HL-60 (cell line): Measurements from ENCODE around the gene DPEP2.
"Not testable (repeated sequence)": the region's sequence is repeated elsewhere in the genome, so short reads cannot be mapped to it uniquely, and the experiment has no call there.

Experiments
- DNase-seq, 2 experiments: peaks; one replicate each; pipeline ENCODE4 v3.0.0-alpha.2; 2010 to 2020; ENCODE audit warnings: low read depth in 1 of 2, low spot score in 1 of 2
- H3K27ac ChIP-seq: fragments of 250-450 bp; sonication (Bioruptor Pico); replicated peaks from 2 replicates; pipeline ENCODE4 v1.5.1; 2020; ENCODE audit warnings: mild to moderate bottlenecking, moderate library complexity
- H3K27me3 ChIP-seq: fragments of 250-450 bp; sonication (Bioruptor Pico); 2 replicates; pipeline ENCODE4 v1.5.1; 2021; ENCODE audit warnings: mild to moderate bottlenecking, moderate library complexity; ENCODE audit not compliant: insufficient read depth, poor library complexity, severe bottlenecking
- H3K4me3 ChIP-seq: replicated peaks from 2 replicates; pipeline ENCODE4 v1.5.1; 2011; ENCODE audit warnings: mild to moderate bottlenecking, control low read depth, low read length; ENCODE audit not compliant: insufficient read depth
- CTCF ChIP-seq: IDR thresholded peaks from one replicate; pipeline ENCODE4 v1.5.1; 2011; ENCODE audit warnings: low read length, control low read depth, inconsistent platforms; ENCODE audit not compliant: insufficient read depth
- GABPA ChIP-seq: IDR thresholded peaks from 2 replicates; pipeline ENCODE4 v1.6.1; 2012; ENCODE audit warnings: low read depth
- POLR2AphosphoS5 ChIP-seq: IDR thresholded peaks from 2 replicates; pipeline ENCODE4 v1.6.1; 2012; ENCODE audit warnings: low read depth
- REST ChIP-seq: IDR thresholded peaks from 2 replicates; pipeline ENCODE4 v1.6.1; 2012; ENCODE audit warnings: low read depth; ENCODE audit not compliant: insufficient replicate concordance
- SPI1 ChIP-seq: IDR thresholded peaks from 2 replicates; pipeline ENCODE4 v1.6.1; 2012; ENCODE audit warnings: low read depth, mild to moderate bottlenecking, borderline replicate concordance

The DPEP2 gene

GRCh38 chr16:68015681-68016080 is 16.4 kb upstream of the DPEP2 start, which contains the start of gene DPEP2NB:
DPEP2NB (minus strand) TSS chr16:68015911; CDS start chr16:68015770, 141 bp downstream.
- no peak within 1 kb of the TSS for H3K4me3 ChIP-seq
- no peak within 1 kb of the TSS for H3K27ac ChIP-seq
- TF ChIP-seq CTCF (no peak), REST (no peak)
- DNase-seq: no peak
- H3K27me3 ChIP-seq: no peaks in the 10 kb centered on the region

GRCh38 chr16:68013440-68013839 is 14.2 kb upstream of the DPEP2 start:
- H3K27me3 ChIP-seq: no peaks in the 10 kb centered on the region
- no peak overlapping the region for H3K4me3 ChIP-seq
- peak; percentile 68 to 85 for DNase-seq
- TF ChIP-seq SPI1 (no peak), CTCF (no peak), POLR2AphosphoS5 (0 out of 2 replicates have a peak, but pooled peaks have one; percentile 43), REST (no peak), GABPA (peak; percentile 43; the same call in 1 of the 2 replicates)
- H3K27ac ChIP-seq: peak overlapping the region; percentile 77

- H3K4me3 ChIP-seq, H3K27ac ChIP-seq, H3K27me3 ChIP-seq, DNase-seq: not testable (repeated sequence)
These were observed 10.6 kb upstream of the DPEP2 start for GRCh38 chr16:68009872-68010271.

GRCh38 chr16:68009157-68009735 is 10.0 kb upstream of the DPEP2 start:
- TF ChIP-seq REST (no peak), GABPA (no peak), SPI1 (no peak), POLR2AphosphoS5 (no peak), CTCF (no peak)
- no peak for DNase-seq
- Histone ChIP-seq H3K27ac (no peak overlapping the region), H3K27me3 (no peaks in the 10 kb centered on the region), H3K4me3 (no peak overlapping the region)
